Measurements from ENCODE around the gene PBXIP1. TPM values are rescaled to one million over a fixed set of nuclear protein-coding genes. Genes with fewer than 3 reads are reported as not detected.

The PBXIP1 gene
- total and polyA plus RNA-seq, 2 of the 13 experiments (the other 11 are each of a cell fraction or from before 2014, with no cell fraction given), result 16.3 to 31.9 TPM

DNA sequence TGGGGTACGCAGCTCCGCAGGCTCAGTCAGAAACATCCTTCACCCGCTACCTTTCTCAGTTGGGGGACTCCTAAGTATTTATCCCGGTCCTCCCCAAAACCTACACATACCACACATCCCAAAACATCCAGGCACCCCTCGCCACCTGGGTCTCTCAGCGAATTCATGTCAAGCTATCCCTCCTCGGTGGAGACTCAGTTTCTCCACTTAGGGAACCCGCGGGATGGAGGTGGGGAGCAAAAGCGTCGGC is 45.5 kb upstream of the PBXIP1 start (continued):
- TF ChIP-seq, protein P1, sequence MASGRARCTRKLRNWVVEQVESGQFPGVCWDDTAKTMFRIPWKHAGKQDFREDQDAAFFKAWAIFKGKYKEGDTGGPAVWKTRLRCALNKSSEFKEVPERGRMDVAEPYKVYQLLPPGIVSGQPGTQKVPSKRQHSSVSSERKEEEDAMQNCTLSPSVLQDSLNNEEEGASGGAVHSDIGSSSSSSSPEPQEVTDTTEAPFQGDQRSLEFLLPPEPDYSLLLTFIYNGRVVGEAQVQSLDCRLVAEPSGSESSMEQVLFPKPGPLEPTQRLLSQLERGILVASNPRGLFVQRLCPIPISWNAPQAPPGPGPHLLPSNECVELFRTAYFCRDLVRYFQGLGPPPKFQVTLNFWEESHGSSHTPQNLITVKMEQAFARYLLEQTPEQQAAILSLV (CRISPR knock-in tag; IDR thresholded peaks at IDR 0.05; ENCODE audit: borderline replicate concordance), result no peak
- TF ChIP-seq ZNF136 (CRISPR knock-in tag; IDR thresholded peaks at IDR 0.05; ENCODE audit: low read depth) (0 out of 2 replicates have a peak, but pooled peaks have one; percentile 3), FOXP1 (IDR thresholded peaks at IDR 0.05) (no peak), FOXP1 (CRISPR knock-in tag; IDR thresholded peaks at IDR 0.05) (no peak), YEATS2 (CRISPR knock-in tag; IDR thresholded peaks at IDR 0.05; ENCODE audit: borderline replicate concordance) (no peak), ZNF879 (CRISPR knock-in tag; IDR thresholded peaks at IDR 0.05) (no peak), HMG20B (CRISPR knock-in tag; conservative IDR thresholded peaks at IDR 0.05) (no peak), ZC3H4 (CRISPR knock-in tag; IDR thresholded peaks at IDR 0.05; ENCODE audit: borderline replicate concordance) (peak; percentile 67; the same call in 1 of the 2 replicates), KLF6 (CRISPR knock-in tag; IDR thresholded peaks at IDR 0.05) (no peak), TGIF2 (CRISPR knock-in tag; IDR thresholded peaks at IDR 0.05) (0 out of 2 replicates have a peak, but pooled peaks have one; percentile 3), RBM39 (IDR thresholded peaks at IDR 0.05; ENCODE audit: low read depth, low read length, poor library complexity, severe bottlenecking) (no peak), ZNF30 (CRISPR knock-in tag; IDR thresholded peaks at IDR 0.05) (no peak), MAFG (CRISPR knock-in tag; IDR thresholded peaks at IDR 0.05) (no peak), ZNF839 (CRISPR knock-in tag; IDR thresholded peaks at IDR 0.05; ENCODE audit: borderline replicate concordance) (no peak)
- TF ChIP-seq, protein P2, sequence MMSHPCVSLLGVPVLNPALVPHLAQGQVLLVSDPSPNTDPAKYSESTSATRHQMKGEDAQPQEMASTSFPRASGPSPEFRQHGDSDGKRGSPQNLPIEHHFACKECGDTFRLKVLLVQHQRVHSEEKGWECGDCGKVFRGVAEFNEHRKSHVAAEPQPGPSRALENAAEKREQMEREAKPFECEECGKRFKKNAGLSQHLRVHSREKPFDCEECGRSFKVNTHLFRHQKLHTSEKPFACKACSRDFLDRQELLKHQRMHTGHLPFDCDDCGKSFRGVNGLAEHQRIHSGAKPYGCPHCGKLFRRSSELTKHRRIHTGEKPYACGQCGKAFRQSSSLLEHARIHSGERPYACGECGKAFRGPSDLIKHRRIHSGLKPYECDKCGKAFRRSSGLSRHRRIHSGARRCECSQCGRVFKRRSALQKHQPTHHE (CRISPR knock-in tag; IDR thresholded peaks at IDR 0.05; ENCODE audit: borderline replicate concordance), result no peak
- TF ChIP-seq, protein P3, sequence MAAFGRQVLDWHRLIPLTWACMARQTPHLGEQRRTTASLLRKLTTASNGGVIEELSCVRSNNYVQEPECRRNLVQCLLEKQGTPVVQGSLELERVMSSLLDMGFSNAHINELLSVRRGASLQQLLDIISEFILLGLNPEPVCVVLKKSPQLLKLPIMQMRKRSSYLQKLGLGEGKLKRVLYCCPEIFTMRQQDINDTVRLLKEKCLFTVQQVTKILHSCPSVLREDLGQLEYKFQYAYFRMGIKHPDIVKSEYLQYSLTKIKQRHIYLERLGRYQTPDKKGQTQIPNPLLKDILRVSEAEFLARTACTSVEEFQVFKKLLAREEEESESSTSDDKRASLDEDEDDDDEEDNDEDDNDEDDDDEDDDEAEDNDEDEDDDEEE (CRISPR knock-in tag; IDR thresholded peaks at IDR 0.05), result no peak
- TF ChIP-seq, protein P4, sequence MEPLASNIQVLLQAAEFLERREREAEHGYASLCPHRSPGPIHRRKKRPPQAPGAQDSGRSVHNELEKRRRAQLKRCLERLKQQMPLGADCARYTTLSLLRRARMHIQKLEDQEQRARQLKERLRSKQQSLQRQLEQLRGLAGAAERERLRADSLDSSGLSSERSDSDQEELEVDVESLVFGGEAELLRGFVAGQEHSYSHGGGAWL (CRISPR knock-in tag; IDR thresholded peaks at IDR 0.05), result no peak
- TF ChIP-seq, protein P5, sequence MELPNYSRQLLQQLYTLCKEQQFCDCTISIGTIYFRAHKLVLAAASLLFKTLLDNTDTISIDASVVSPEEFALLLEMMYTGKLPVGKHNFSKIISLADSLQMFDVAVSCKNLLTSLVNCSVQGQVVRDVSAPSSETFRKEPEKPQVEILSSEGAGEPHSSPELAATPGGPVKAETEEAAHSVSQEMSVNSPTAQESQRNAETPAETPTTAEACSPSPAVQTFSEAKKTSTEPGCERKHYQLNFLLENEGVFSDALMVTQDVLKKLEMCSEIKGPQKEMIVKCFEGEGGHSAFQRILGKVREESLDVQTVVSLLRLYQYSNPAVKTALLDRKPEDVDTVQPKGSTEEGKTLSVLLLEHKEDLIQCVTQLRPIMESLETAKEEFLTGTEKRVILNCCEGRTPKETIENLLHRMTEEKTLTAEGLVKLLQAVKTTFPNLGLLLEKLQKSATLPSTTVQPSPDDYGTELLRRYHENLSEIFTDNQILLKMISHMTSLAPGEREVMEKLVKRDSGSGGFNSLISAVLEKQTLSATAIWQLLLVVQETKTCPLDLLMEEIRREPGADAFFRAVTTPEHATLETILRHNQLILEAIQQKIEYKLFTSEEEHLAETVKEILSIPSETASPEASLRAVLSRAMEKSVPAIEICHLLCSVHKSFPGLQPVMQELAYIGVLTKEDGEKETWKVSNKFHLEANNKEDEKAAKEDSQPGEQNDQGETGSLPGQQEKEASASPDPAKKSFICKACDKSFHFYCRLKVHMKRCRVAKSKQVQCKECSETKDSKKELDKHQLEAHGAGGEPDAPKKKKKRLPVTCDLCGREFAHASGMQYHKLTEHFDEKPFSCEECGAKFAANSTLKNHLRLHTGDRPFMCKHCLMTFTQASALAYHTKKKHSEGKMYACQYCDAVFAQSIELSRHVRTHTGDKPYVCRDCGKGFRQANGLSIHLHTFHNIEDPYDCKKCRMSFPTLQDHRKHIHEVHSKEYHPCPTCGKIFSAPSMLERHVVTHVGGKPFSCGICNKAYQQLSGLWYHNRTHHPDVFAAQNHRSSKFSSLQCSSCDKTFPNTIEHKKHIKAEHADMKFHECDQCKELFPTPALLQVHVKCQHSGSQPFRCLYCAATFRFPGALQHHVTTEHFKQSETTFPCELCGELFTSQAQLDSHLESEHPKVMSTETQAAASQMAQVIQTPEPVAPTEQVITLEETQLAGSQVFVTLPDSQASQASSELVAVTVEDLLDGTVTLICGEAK (IDR thresholded peaks at IDR 0.05), result no peak
- TF ChIP-seq, protein P5 (CRISPR knock-in tag; IDR thresholded peaks at IDR 0.05), result no peak
